SK-N-SH (cell line): ENCODE results near the gene USP13. TPM values are rescaled to one million over a fixed set of nuclear protein-coding genes. Genes with fewer than 3 reads are reported as not detected.

ENCODE experiments used
- CTCF ChIA-PET: fragments of 300-600, 350-600 bp; formaldehyde crosslinking; extraction: SDS; loops from one replicate; lab custom pipeline; 2021; lab: Yijun Ruan, JAX
- POLR2A ChIA-PET: fragments of 350-600 bp; sonication (Branson Sonifier 250); formaldehyde crosslinking; extraction: SDS; loops from one replicate; lab custom pipeline; 2020; ENCODE audit warnings: antibody characterized with exemption, inconsistent platforms; lab: Yijun Ruan, JAX
- DNase-seq: peaks from one replicate; pipeline ENCODE4 v3.0.0; 2012
- H2AFZ ChIP-seq: fragments of 200-600 bp; sonication (generic); 2 replicates; pipeline ENCODE4 v1.8.1; 2016; ENCODE audit warnings: antibody characterized with exemption, mild to moderate bottlenecking, low read depth
- H3F3A ChIP-seq: fragments of 200-600 bp; sonication (generic); replicated peaks from 2 replicates; pipeline ENCODE3; 2016; ENCODE audit warnings: antibody characterized with exemption, mild to moderate bottlenecking; ENCODE audit not compliant: insufficient read depth
- H3K27ac ChIP-seq, 2 experiments: fragments of 200-500 bp in 1 of 2; fragments of 200-600 bp in 1 of 2; sonication (Bioruptor generic) in 1 of 2; sonication (generic), shearing (Covaris generic) in 1 of 2; 2 replicates each; pipeline versions ENCODE4 v1.5.1 to v1.6.1; 2014 to 2016; ENCODE audit warnings: low read depth in 2 of 2, inconsistent platforms in 1 of 2, low read length in 1 of 2, mild to moderate bottlenecking in 1 of 2, mixed read lengths in 1 of 2
- H3K27me3 ChIP-seq: fragments of 200-600 bp; sonication (generic), shearing (Covaris generic); 2 replicates; pipeline ENCODE4 v1.6.1; 2016; ENCODE audit warnings: mixed run types; ENCODE audit not compliant: insufficient read depth
- H3K36me3 ChIP-seq, 2 experiments: fragments of 200-500 bp in 1 of 2; fragments of 200-600 bp in 1 of 2; sonication (Bioruptor generic) in 1 of 2; sonication (generic) in 1 of 2; replicated peaks in 1 of 2; 2 replicates each; pipeline versions ENCODE3 to v1.5.1; 2014 to 2016; ENCODE audit warnings: low read length in 1 of 2, mild to moderate bottlenecking in 1 of 2; ENCODE audit not compliant: insufficient read depth in 2 of 2, control insufficient read depth in 1 of 2
- H3K4me1 ChIP-seq, 2 experiments: fragments of 200-500 bp in 1 of 2; fragments of 200-600 bp in 1 of 2; sonication (Bioruptor generic) in 1 of 2; sonication (generic), shearing (Covaris generic) in 1 of 2; 2 replicates each; pipeline versions ENCODE4 v1.5.1 to v1.6.1; 2014 to 2016; ENCODE audit warnings: low read depth in 1 of 2, low read length in 1 of 2, mixed run types in 1 of 2; ENCODE audit not compliant: insufficient read depth in 2 of 2, control insufficient read depth in 1 of 2
- H3K4me2 ChIP-seq: fragments of 200-600 bp; sonication (generic), shearing (Covaris generic); 2 replicates; pipeline ENCODE4 v1.6.1; 2017; ENCODE audit warnings: mixed run types
- H3K4me3 ChIP-seq, 2 experiments: fragments of 200-500 bp in 1 of 2; fragments of 200-600 bp in 1 of 2; sonication (Bioruptor generic) in 1 of 2; sonication (generic), shearing (Covaris generic) in 1 of 2; 2 replicates each; pipeline versions ENCODE4 v1.5.1 to v1.8.1; 2014 to 2016; ENCODE audit warnings: low read depth in 2 of 2, inconsistent platforms in 1 of 2, low read length in 1 of 2, mild to moderate bottlenecking in 1 of 2, mixed read lengths in 1 of 2, moderate library complexity in 1 of 2
- H3K79me2 ChIP-seq: fragments of 200-600 bp; sonication (generic); 2 replicates; pipeline ENCODE4 v1.8.1; 2017; ENCODE audit warnings: mild to moderate bottlenecking; ENCODE audit not compliant: insufficient read depth
- H3K9ac ChIP-seq: fragments of 200-600 bp; sonication (generic); 2 replicates; pipeline ENCODE4 v1.6.1; 2017; ENCODE audit warnings: mixed run types
- H3K9me2 ChIP-seq: fragments of 200-600 bp; sonication (generic); 2 replicates; pipeline ENCODE4 v1.6.1; 2017; ENCODE audit warnings: mixed run types
- H3K9me3 ChIP-seq: fragments of 200-600 bp; sonication (generic); 2 replicates; pipeline ENCODE4 v1.6.1; 2017; ENCODE audit warnings: mixed run types, mild to moderate bottlenecking, moderate library complexity
- H4K20me1 ChIP-seq: fragments of 200-600 bp; sonication (generic); 2 replicates; pipeline ENCODE4 v1.6.1; 2017; ENCODE audit warnings: mild to moderate bottlenecking, mixed run types; ENCODE audit not compliant: insufficient read depth
- FOSL2 ChIP-seq: IDR thresholded peaks from 2 replicates; pipeline ENCODE4 v1.4.0; 2012; ENCODE audit warnings: low read depth, mild to moderate bottlenecking, moderate library complexity, borderline replicate concordance
- FOXJ3 ChIP-seq: sonication (generic); formaldehyde crosslinking; IDR thresholded peaks from 2 replicates; pipeline ENCODE4 v1.5.1; 2020; ENCODE audit warnings: mild to moderate bottlenecking, missing genetic modification reagents
- GATA2 ChIP-seq: sonication (generic); formaldehyde crosslinking; IDR thresholded peaks from 2 replicates; pipeline ENCODE4 v1.5.0; 2020; ENCODE audit warnings: mild to moderate bottlenecking, missing genetic modification reagents
- JUND ChIP-seq: IDR thresholded peaks from 2 replicates; pipeline ENCODE4 v1.4.0; 2012
- NRF1 ChIP-seq: IDR thresholded peaks from 2 replicates; pipeline ENCODE4 v1.6.1; 2012; ENCODE audit warnings: low read depth, mild to moderate bottlenecking, low read length
- RAD21 ChIP-seq: IDR thresholded peaks from 2 replicates; pipeline ENCODE4 v1.6.1; 2012; ENCODE audit warnings: mild to moderate bottlenecking, low read length
- RCOR1 ChIP-seq: fragments of 150-350 bp; IDR thresholded peaks from 2 replicates; pipeline ENCODE4 v1.6.1; 2017; ENCODE audit warnings: antibody characterized with exemption, low read length
- RFX5 ChIP-seq: IDR thresholded peaks from 2 replicates; pipeline ENCODE4 v1.6.1; 2012; ENCODE audit warnings: mild to moderate bottlenecking, improper control_type of control experiment, low read length
- SMC3 ChIP-seq: IDR thresholded peaks from 2 replicates; pipeline ENCODE4 v1.6.1; 2012; ENCODE audit warnings: low read depth, low read length, improper control_type of control experiment
- TEAD4 ChIP-seq: IDR thresholded peaks from 2 replicates; pipeline ENCODE4 v1.4.0; 2012; ENCODE audit warnings: mild to moderate bottlenecking, borderline replicate concordance; ENCODE audit not compliant: insufficient read depth
- WGBS: methylation state at CpG from one replicate; pipeline ENCODE4 v1.1.6; 2017; ENCODE audit warnings: low lambda C conversion rate; 5-methylcytosine and 5-hydroxymethylcytosine counted together
- polyA plus RNA-seq, 3 experiments: library from polyadenylated mRNA; depleted of rRNA; stranded (reverse); fragments of >200 nt; gene quantifications; 2 replicates each; pipeline ENCODE4 v1.2.3, GENCODE V29; 2012
- TF ChIP-seq, protein P1 (sequence below): IDR thresholded peaks from 2 replicates; pipeline ENCODE4 v1.4.0; 2012; ENCODE audit warnings: low read depth, borderline replicate concordance
- TF ChIP-seq, protein P2 (sequence below): fragments of 200-600 bp; sonication (generic); IDR thresholded peaks from 2 replicates; pipeline ENCODE4 v1.6.1; 2017; ENCODE audit warnings: antibody characterized with exemption, mild to moderate bottlenecking, moderate library complexity
- TF ChIP-seq, protein P3 (sequence below): IDR thresholded peaks from 2 replicates; pipeline ENCODE4 v1.4.0; 2012; ENCODE audit warnings: low read depth
- TF ChIP-seq, protein P4 (sequence below): fragments of 150-350 bp; IDR thresholded peaks from 2 replicates; pipeline ENCODE4 v1.6.1; 2017; ENCODE audit warnings: antibody characterized with exemption, low read length, low read depth, borderline replicate concordance
- TF ChIP-seq, protein P5 (sequence below): IDR thresholded peaks from 2 replicates; pipeline ENCODE4; 2012
- TF ChIP-seq, protein P6 (sequence below): fragments of 150-350 bp; IDR thresholded peaks from 2 replicates; pipeline ENCODE4 v1.6.1; 2016; ENCODE audit warnings: mild to moderate bottlenecking, low read depth, low read length

USP13 gene
- polyA plus RNA-seq, 1 of the 3 experiments (the other 2 are of a cell fraction), result 8.2 TPM

DNA sequence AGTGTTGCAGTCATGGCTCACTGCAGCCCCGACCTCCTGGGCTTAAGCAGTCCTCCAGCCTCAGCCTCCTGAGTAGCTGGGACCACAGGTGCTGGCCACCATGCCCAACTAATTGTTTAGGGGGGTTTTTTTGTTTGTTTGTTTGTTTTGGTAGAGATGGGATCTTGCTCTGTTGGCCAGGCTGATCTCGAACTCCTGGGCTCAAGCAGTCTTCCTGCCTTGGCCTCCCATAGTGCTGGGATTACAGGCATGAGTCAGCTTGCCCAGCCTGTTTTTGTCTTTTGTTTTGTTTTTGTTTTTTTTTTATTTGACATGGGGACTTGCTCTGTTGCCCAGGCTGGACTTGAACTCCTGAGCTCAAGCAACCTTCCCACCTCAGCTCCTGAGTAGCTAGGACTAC lies 30.8 kb upstream of the USP13 start:
- POLR2A ChIA-PET, result no interaction called here

DNA sequence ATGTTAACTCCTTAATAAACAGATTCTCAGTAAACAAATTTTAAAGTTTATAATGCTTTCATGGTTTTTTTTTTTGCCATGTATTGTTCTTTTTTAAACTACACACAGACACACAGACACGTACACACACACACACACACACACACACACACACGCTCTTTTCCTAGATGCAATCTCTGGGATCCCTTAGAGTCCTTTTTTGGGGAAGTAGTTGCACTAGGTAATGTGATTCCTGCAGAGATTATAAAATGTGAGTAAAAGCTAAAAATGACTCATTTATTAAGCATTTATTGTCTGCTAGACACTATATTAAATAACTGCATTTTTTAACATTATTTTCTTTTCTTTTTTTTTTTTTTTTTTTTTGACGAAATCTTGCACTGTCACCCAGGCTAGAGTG lies 28.4 kb upstream of the USP13 start:
- CTCF ChIA-PET, result no interaction called here
- Histone ChIP-seq H3K27me3 (no peaks in the 10 kb centered on the region), H4K20me1 (no peaks in the 10 kb centered on the region), H3K4me2 (no peak overlapping the region), H3K36me3 (peaks cover 27 to 43% of the 10 kb centered on the region in 2 experiments), H3K4me1 (no peaks in the 10 kb centered on the region), H3K27ac (0 out of 4 replicates have a peak overlapping the region, but pooled peaks of 1 of the 2 experiments have one; percentile 5), H3F3A (peaks cover 16% of the 10 kb centered on the region), H2AFZ (no peak overlapping the region), H3K9me2 (no peaks in the 10 kb centered on the region), H3K4me3 (no peak overlapping the region), H3K9me3 (no peaks in the 10 kb centered on the region), H3K79me2 (peaks cover 12% of the 10 kb centered on the region; the same call in 1 of the 2 replicates), H3K9ac (no peak overlapping the region)
- DNase-seq, result no peak
- WGBS, result 56% methylated on average over 3 of the region's 3 CpGs
- POLR2A ChIA-PET, result no interaction called here
- TF ChIP-seq GATA2 (CRISPR knock-in tag), result no peak
- peak; percentile 37; the same call in 1 of the 2 replicates for TF ChIP-seq FOSL2
- TF ChIP-seq, protein P1, sequence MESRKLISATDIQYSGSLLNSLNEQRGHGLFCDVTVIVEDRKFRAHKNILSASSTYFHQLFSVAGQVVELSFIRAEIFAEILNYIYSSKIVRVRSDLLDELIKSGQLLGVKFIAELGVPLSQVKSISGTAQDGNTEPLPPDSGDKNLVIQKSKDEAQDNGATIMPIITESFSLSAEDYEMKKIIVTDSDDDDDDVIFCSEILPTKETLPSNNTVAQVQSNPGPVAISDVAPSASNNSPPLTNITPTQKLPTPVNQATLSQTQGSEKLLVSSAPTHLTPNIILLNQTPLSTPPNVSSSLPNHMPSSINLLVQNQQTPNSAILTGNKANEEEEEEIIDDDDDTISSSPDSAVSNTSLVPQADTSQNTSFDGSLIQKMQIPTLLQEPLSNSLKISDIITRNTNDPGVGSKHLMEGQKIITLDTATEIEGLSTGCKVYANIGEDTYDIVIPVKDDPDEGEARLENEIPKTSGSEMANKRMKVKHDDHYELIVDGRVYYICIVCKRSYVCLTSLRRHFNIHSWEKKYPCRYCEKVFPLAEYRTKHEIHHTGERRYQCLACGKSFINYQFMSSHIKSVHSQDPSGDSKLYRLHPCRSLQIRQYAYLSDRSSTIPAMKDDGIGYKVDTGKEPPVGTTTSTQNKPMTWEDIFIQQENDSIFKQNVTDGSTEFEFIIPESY, result no peak
- no peak for TF ChIP-seq RAD21
- TF ChIP-seq, protein P2, sequence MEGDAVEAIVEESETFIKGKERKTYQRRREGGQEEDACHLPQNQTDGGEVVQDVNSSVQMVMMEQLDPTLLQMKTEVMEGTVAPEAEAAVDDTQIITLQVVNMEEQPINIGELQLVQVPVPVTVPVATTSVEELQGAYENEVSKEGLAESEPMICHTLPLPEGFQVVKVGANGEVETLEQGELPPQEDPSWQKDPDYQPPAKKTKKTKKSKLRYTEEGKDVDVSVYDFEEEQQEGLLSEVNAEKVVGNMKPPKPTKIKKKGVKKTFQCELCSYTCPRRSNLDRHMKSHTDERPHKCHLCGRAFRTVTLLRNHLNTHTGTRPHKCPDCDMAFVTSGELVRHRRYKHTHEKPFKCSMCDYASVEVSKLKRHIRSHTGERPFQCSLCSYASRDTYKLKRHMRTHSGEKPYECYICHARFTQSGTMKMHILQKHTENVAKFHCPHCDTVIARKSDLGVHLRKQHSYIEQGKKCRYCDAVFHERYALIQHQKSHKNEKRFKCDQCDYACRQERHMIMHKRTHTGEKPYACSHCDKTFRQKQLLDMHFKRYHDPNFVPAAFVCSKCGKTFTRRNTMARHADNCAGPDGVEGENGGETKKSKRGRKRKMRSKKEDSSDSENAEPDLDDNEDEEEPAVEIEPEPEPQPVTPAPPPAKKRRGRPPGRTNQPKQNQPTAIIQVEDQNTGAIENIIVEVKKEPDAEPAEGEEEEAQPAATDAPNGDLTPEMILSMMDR, result no peak
- peak; percentile 32; the same call in 1 of the 2 replicates for TF ChIP-seq JUND
- TF ChIP-seq, protein P3, sequence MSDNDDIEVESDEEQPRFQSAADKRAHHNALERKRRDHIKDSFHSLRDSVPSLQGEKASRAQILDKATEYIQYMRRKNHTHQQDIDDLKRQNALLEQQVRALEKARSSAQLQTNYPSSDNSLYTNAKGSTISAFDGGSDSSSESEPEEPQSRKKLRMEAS, result no peak
- TF ChIP-seq, protein P4, sequence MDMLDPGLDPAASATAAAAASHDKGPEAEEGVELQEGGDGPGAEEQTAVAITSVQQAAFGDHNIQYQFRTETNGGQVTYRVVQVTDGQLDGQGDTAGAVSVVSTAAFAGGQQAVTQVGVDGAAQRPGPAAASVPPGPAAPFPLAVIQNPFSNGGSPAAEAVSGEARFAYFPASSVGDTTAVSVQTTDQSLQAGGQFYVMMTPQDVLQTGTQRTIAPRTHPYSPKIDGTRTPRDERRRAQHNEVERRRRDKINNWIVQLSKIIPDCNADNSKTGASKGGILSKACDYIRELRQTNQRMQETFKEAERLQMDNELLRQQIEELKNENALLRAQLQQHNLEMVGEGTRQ, result no peak
- TF ChIP-seq RFX5, result no peak
- TF ChIP-seq, protein P5, sequence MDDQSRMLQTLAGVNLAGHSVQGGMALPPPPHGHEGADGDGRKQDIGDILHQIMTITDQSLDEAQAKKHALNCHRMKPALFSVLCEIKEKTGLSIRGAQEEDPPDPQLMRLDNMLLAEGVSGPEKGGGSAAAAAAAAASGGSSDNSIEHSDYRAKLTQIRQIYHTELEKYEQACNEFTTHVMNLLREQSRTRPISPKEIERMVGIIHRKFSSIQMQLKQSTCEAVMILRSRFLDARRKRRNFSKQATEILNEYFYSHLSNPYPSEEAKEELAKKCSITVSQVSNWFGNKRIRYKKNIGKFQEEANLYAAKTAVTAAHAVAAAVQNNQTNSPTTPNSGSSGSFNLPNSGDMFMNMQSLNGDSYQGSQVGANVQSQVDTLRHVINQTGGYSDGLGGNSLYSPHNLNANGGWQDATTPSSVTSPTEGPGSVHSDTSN, result no peak
- TF ChIP-seq, protein P6, sequence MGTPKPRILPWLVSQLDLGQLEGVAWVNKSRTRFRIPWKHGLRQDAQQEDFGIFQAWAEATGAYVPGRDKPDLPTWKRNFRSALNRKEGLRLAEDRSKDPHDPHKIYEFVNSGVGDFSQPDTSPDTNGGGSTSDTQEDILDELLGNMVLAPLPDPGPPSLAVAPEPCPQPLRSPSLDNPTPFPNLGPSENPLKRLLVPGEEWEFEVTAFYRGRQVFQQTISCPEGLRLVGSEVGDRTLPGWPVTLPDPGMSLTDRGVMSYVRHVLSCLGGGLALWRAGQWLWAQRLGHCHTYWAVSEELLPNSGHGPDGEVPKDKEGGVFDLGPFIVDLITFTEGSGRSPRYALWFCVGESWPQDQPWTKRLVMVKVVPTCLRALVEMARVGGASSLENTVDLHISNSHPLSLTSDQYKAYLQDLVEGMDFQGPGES, result no peak
- TF ChIP-seq NRF1, result no peak
- no peak for TF ChIP-seq FOXJ3
- TF ChIP-seq RCOR1, result no peak
- no peak; the same call in 1 of the 2 replicates for TF ChIP-seq TEAD4

More for the DNA sequence above, 30.8 kb upstream of the USP13 start:
- Histone ChIP-seq H3K79me2 (peaks cover 16% of the 10 kb centered on the region; the same call in 1 of the 2 replicates), H3K9me2 (no peaks in the 10 kb centered on the region), H3K9me3 (no peaks in the 10 kb centered on the region), H3F3A (peaks cover 15% of the 10 kb centered on the region), H3K4me1 (no peaks in the 10 kb centered on the region), H3K9ac (no peak overlapping the region), H3K4me2 (no peak overlapping the region), H3K4me3 (no peak overlapping the region), H4K20me1 (no peaks in the 10 kb centered on the region), H3K27ac (no peak overlapping the region), H3K27me3 (no peaks in the 10 kb centered on the region), H3K36me3 (peaks cover 41 to 58% of the 10 kb centered on the region in 2 experiments), H2AFZ (no peak overlapping the region)
- WGBS, result 94% methylated on average over 2 of the region's 2 CpGs
- TF ChIP-seq, protein P1, result no peak
- TF ChIP-seq SMC3, result no peak
- CTCF ChIA-PET, result interaction anchor here (1.0 kb wide), 1 partner anchor 28 kb away, joined by 3 read pairs; no protein-coding TSS in a partner anchor
- no peak for DNase-seq
